Osteoblast (primary cell): ENCODE results near the gene KIAA1217. TPM values are rescaled to one million over a fixed set of nuclear protein-coding genes. Genes with fewer than 3 reads are reported as not detected.

Experiments used
- DNase-seq: peaks from one replicate; pipeline ENCODE4 v3.0.0; 2011; ENCODE audit warnings: low spot score, mixed read lengths; ENCODE audit not compliant: insufficient read length; ENCODE audit errors: missing footprints
- H2AFZ ChIP-seq: 2 replicates; pipeline ENCODE4 v1.6.0; 2011; ENCODE audit warnings: mild to moderate bottlenecking, low read length
- H3K27ac ChIP-seq: 2 replicates; pipeline ENCODE4 v1.5.1; 2011; ENCODE audit warnings: mild to moderate bottlenecking, low read depth, low read length, moderate library complexity
- H3K27me3 ChIP-seq: 2 replicates; pipeline ENCODE4 v1.6.0; 2012; ENCODE audit warnings: mild to moderate bottlenecking, control low read depth, inconsistent platforms, low read length, moderate library complexity; ENCODE audit not compliant: insufficient read depth
- H3K36me3 ChIP-seq: 2 replicates; pipeline ENCODE4 v1.5.1; 2011; ENCODE audit warnings: mild to moderate bottlenecking, low read length, control low read depth, moderate library complexity; ENCODE audit not compliant: insufficient read depth
- H3K4me1 ChIP-seq: 2 replicates; pipeline ENCODE4 v1.5.1; 2011; ENCODE audit warnings: mild to moderate bottlenecking, low read length, control low read depth, moderate library complexity; ENCODE audit not compliant: insufficient read depth
- H3K4me2 ChIP-seq: 2 replicates; pipeline ENCODE4 v1.6.0; 2011; ENCODE audit warnings: mild to moderate bottlenecking, low read length; ENCODE audit not compliant: insufficient read depth
- H3K4me3 ChIP-seq: fragments of 200-600 bp; sonication (generic); 3 replicates; pipeline ENCODE4 v1.5.1; 2012; ENCODE audit warnings: mild to moderate bottlenecking, low read length, inconsistent platforms; ENCODE audit not compliant: insufficient read depth
- H3K79me2 ChIP-seq: 2 replicates; pipeline ENCODE4 v1.6.0; 2012; ENCODE audit warnings: mild to moderate bottlenecking, low read length, control low read depth, inconsistent platforms; ENCODE audit not compliant: insufficient read depth
- H3K9me3 ChIP-seq: 2 replicates; pipeline ENCODE4 v1.5.1; 2011; ENCODE audit warnings: low read depth, low read length, control low read depth
- H4K20me1 ChIP-seq: 2 replicates; pipeline ENCODE4 v1.6.0; 2012; ENCODE audit warnings: mild to moderate bottlenecking, low read length, control low read depth; ENCODE audit not compliant: insufficient read depth
- total RNA-seq: library from RNA; depleted of rRNA; stranded (reverse); fragments of >200 nt; gene quantifications from 2 replicates; pipeline ENCODE4 v1.2.3, GENCODE V29; 2012
- TF ChIP-seq, protein P1 (sequence below): IDR thresholded peaks from 2 replicates; pipeline ENCODE4 v1.5.1; 2011; ENCODE audit warnings: mild to moderate bottlenecking, low read depth, low read length, moderate library complexity; ENCODE audit errors: extremely low read depth

The KIAA1217 gene
- total RNA-seq, 1 donor, result 51.0 TPM

DNA sequence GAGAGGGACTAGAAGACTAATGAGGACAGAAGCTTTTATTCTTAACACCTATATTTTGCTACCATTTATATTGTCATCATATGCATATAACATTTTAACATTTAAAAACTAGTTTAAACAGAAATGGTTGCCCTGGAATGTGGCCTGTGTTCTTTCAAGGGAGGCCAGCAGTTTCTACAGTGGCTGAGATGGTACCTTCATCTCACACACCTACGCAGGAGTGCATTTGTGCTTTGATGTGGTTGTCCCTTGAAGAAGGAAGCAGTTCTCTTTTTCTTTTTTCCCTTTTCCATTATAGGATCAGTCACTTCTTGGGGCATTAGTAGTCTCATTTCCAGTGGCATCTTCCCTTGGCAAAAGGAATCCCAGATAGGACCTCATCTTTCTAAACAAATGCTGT is 38.9 kb downstream of the KIAA1217 start:
- Histone ChIP-seq H3K4me2 (no peak overlapping the region), H3K27me3 (no peaks in the 10 kb centered on the region), H3K9me3 (no peaks in the 10 kb centered on the region), H3K79me2 (no peaks in the 10 kb centered on the region), H2AFZ (no peak overlapping the region), H3K36me3 (no peaks in the 10 kb centered on the region), H3K4me3 (no peak overlapping the region), H3K4me1 (no peaks in the 10 kb centered on the region), H3K27ac (no peak overlapping the region), H4K20me1 (no peaks in the 10 kb centered on the region)
- TF ChIP-seq, protein P1, sequence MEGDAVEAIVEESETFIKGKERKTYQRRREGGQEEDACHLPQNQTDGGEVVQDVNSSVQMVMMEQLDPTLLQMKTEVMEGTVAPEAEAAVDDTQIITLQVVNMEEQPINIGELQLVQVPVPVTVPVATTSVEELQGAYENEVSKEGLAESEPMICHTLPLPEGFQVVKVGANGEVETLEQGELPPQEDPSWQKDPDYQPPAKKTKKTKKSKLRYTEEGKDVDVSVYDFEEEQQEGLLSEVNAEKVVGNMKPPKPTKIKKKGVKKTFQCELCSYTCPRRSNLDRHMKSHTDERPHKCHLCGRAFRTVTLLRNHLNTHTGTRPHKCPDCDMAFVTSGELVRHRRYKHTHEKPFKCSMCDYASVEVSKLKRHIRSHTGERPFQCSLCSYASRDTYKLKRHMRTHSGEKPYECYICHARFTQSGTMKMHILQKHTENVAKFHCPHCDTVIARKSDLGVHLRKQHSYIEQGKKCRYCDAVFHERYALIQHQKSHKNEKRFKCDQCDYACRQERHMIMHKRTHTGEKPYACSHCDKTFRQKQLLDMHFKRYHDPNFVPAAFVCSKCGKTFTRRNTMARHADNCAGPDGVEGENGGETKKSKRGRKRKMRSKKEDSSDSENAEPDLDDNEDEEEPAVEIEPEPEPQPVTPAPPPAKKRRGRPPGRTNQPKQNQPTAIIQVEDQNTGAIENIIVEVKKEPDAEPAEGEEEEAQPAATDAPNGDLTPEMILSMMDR, result no peak
- no peak for DNase-seq

DNA sequence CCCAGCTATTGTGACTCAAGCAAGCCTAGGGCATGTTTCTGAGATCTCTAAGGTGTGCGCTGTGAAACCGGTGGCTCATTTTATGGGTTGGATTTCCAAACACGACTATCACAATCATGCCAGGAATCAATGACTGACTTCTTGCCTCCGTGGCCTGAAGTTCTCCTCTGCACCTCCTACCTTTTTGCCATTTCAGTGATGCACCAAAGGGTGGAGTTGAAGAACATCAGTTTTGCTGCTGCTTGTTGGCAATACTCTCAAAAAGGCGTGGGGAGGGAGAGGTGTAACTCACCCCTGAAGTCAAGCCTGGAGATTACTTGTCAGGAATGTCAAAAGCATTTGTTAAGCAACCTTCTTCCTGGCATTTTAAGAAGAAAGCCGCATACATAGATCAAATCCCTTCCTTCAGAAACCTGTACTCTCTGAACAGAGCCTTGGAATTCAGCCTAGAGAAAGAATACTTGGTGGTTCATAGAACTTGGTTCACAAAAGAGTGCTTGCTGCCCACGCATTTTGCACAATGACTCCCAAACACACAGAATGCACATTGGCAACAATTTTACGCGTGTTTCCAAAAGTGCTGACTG is 41.0 kb downstream of the KIAA1217 start:
- Histone ChIP-seq H3K9me3 (no peaks in the 10 kb centered on the region), H4K20me1 (no peaks in the 10 kb centered on the region), H3K36me3 (no peaks in the 10 kb centered on the region), H3K4me2 (no peak overlapping the region), H3K4me1 (no peaks in the 10 kb centered on the region), H3K79me2 (no peaks in the 10 kb centered on the region), H3K27ac (no peak overlapping the region), H2AFZ (no peak overlapping the region), H3K27me3 (no peaks in the 10 kb centered on the region), H3K4me3 (no peak overlapping the region)
- DNase-seq, result no peak
- TF ChIP-seq, protein P1, result no peak

DNA sequence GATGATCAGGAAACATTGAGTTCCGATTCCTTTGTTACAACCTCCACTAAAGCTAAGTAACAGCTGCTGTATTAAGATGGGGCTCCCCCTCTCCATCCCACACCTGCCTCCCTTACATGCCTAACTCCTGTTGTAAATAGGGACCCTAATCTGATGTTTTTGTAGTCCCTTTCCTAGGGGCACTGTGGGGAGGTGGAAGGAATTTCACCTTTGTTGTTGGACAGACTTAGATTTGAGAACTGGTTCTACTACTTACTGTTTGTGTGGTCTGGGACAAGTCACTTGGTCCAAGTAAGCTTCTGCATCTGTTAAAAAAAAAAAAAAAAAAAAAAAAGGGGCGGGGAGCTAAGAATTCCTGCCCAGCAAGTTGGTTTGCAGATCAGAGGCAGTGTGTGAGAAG is 42.6 kb downstream of the KIAA1217 start:
- Histone ChIP-seq H3K4me3 (no peak overlapping the region), H3K4me2 (no peak overlapping the region), H4K20me1 (no peaks in the 10 kb centered on the region), H2AFZ (no peak overlapping the region), H3K27me3 (no peaks in the 10 kb centered on the region), H3K36me3 (no peaks in the 10 kb centered on the region), H3K27ac (no peak overlapping the region), H3K4me1 (no peaks in the 10 kb centered on the region), H3K79me2 (no peaks in the 10 kb centered on the region), H3K9me3 (no peaks in the 10 kb centered on the region)
- no peak for DNase-seq
- TF ChIP-seq, protein P1, result no peak

DNA sequence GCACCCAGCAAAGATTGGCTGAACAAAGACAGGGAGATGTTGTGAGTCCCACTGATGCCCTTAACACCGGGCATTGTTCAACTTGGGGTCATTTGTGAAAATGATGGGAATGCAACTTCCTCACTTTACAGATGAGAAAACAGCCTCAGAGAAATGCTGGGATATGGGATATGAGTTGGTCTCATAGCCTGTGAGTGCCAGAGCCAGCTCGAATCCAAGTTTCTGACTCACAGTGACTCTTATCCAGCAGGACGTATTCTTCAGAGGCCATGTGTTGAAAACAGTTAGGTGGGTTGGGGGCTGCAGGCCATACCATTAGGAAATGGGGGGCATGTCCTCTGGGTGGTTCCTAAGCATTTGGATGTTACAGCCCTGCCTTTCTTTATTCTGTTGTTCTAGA is 45.2 kb downstream of the KIAA1217 start:
- Histone ChIP-seq H3K79me2 (no peaks in the 10 kb centered on the region), H3K36me3 (no peaks in the 10 kb centered on the region), H3K4me3 (no peak overlapping the region), H3K9me3 (no peaks in the 10 kb centered on the region), H3K4me1 (no peaks in the 10 kb centered on the region), H4K20me1 (no peaks in the 10 kb centered on the region), H3K4me2 (no peak overlapping the region), H3K27me3 (no peaks in the 10 kb centered on the region), H2AFZ (no peak overlapping the region), H3K27ac (no peak overlapping the region)
- TF ChIP-seq, protein P1, result no peak
- DNase-seq, result no peak
